Fibroblast of lung (primary cell): Measurements from ENCODE around the gene SPPL3. TPM values are rescaled to one million over a fixed set of nuclear protein-coding genes. Genes with fewer than 3 reads are reported as not detected.

ENCODE experiments used
- DNase-seq, 2 donors: peaks; one replicate each; pipeline versions ENCODE4 v3.0.0 to v3.0.0-alpha.2; 2010; ENCODE audit warnings: low read depth in 2 of 2
- H2AFZ ChIP-seq: 2 replicates; pipeline ENCODE4 v1.5.1; 2012; ENCODE audit warnings: low read length, control low read depth, inconsistent platforms
- H3K27ac ChIP-seq: 2 replicates; pipeline ENCODE4 v1.5.1; 2011; ENCODE audit warnings: low read length, control low read depth; ENCODE audit not compliant: insufficient read depth
- H3K27me3 ChIP-seq: 2 replicates; pipeline ENCODE4 v1.5.1; 2011; ENCODE audit warnings: mild to moderate bottlenecking, low read length; ENCODE audit not compliant: control insufficient read depth, insufficient read depth
- H3K36me3 ChIP-seq: 2 replicates; pipeline ENCODE4 v1.5.1; 2011; ENCODE audit warnings: low read length; ENCODE audit not compliant: control insufficient read depth, insufficient read depth
- H3K4me1 ChIP-seq: 2 replicates; pipeline ENCODE4 v1.5.1; 2011; ENCODE audit warnings: low read length; ENCODE audit not compliant: control insufficient read depth, insufficient read depth; ENCODE audit errors: extremely low read depth
- H3K4me2 ChIP-seq: 2 replicates; pipeline ENCODE4 v1.5.1; 2011; ENCODE audit warnings: low read length, control low read depth; ENCODE audit not compliant: insufficient read depth; ENCODE audit errors: extremely low read depth
- H3K4me3 ChIP-seq, 4 experiments: fragments of 200-600 bp in 1 of 4; sonication (generic) in 1 of 4; replicated peaks in 1 of 4; 2 replicates each; pipeline ENCODE4 v1.5.1; 2011 to 2016; ENCODE audit warnings: low read length in 4 of 4, low read depth in 3 of 4, mild to moderate bottlenecking in 3 of 4, control low read depth in 2 of 4, inconsistent platforms in 1 of 4, mixed read lengths in 1 of 4; ENCODE audit not compliant: insufficient read depth in 1 of 4; ENCODE audit errors: control extremely low read depth in 1 of 4
- H3K79me2 ChIP-seq: 2 replicates; pipeline ENCODE4 v1.5.1; 2012; ENCODE audit warnings: mild to moderate bottlenecking, low read length, inconsistent platforms; ENCODE audit not compliant: control insufficient read depth, insufficient read depth
- H3K9ac ChIP-seq: 2 replicates; pipeline ENCODE4 v1.5.1; 2011; ENCODE audit warnings: mild to moderate bottlenecking, low read length, control low read depth; ENCODE audit not compliant: insufficient read depth
- H3K9me3 ChIP-seq: 2 replicates; pipeline ENCODE4 v1.5.1; 2012; ENCODE audit warnings: low read depth, low read length; ENCODE audit not compliant: control insufficient read depth, insufficient read depth
- H4K20me1 ChIP-seq: 2 replicates; pipeline ENCODE4 v1.5.1; 2011; ENCODE audit warnings: low read length; ENCODE audit not compliant: control insufficient read depth, insufficient read depth; ENCODE audit errors: extremely low read depth
- CTCF ChIP-seq, 2 donors: IDR thresholded peaks in 1 of 2; conservative IDR thresholded peaks in 1 of 2; 1 replicate in 1 of 2; 2 replicates in 1 of 2; pipeline ENCODE4 v1.5.1; 2011 to 2012; ENCODE audit warnings: low read length in 2 of 2, control low read depth in 1 of 2, inconsistent platforms in 1 of 2, low read depth in 1 of 2, mild to moderate bottlenecking in 1 of 2
- EZH2 ChIP-seq: IDR thresholded peaks from 2 replicates; pipeline ENCODE4 v1.5.1; 2012; ENCODE audit warnings: low read length, control low read depth, mild to moderate bottlenecking; ENCODE audit errors: missing control alignments
- polyA plus RNA-seq, 2 donors: library from polyadenylated mRNA; depleted of rRNA in 1 of 2; stranded (reverse) in 1 of 2; unstranded in 1 of 2; fragments of >200 nt; gene quantifications; 2 replicates each; pipeline ENCODE4 v1.2.1, GENCODE V29; 2011 to 2012; ENCODE audit warnings: missing spikeins in 1 of 2
- total RNA-seq: library from RNA; depleted of rRNA; stranded (reverse); fragments of >200 nt; gene quantifications from 2 replicates; pipeline ENCODE4 v1.2.1, GENCODE V29; 2014

SPPL3 gene
- total and polyA plus RNA-seq, 2 donors (not counting 1 experiment from before 2014, with no cell fraction given) = 7.1 to 41.4 TPM

GRCh38 chr12:120813588-120814153 lies 90.5 kb downstream of the SPPL3 start:
- DNase-seq = no peak
- H4K20me1 ChIP-seq = no peaks in the 10 kb centered on the region

GRCh38 chr12:120810021-120810420 lies 94.1 kb downstream of the SPPL3 start:
- Histone ChIP-seq H3K36me3 (no peaks in the 10 kb centered on the region), H3K27ac (no peak overlapping the region), H4K20me1 (no peaks in the 10 kb centered on the region), H3K27me3 (no peaks in the 10 kb centered on the region), H2AFZ (no peak overlapping the region), H3K9ac (no peak overlapping the region), H3K4me2 (no peak overlapping the region), H3K4me3 (no peak overlapping the region), H3K79me2 (no peaks in the 10 kb centered on the region), H3K9me3 (no peaks in the 10 kb centered on the region), H3K4me1 (no peaks in the 10 kb centered on the region)
- TF ChIP-seq CTCF (conservative IDR thresholded peaks at IDR 0.05 in 1 of 2, IDR thresholded peaks at IDR 0.05 in 1 of 2; ENCODE audit: low read depth in 1 of 2, low read length in 2 of 2) = no peak
- no peak for TF ChIP-seq EZH2
- DNase-seq = no peak

More at GRCh38 chr12:120813588-120814153, 90.5 kb downstream of the SPPL3 start:
- H3K27me3 ChIP-seq = no peaks in the 10 kb centered on the region
- H2AFZ ChIP-seq = no peak overlapping the region
- no peaks in the 10 kb centered on the region for H3K4me1 ChIP-seq
- no peaks in the 10 kb centered on the region for H3K9me3 ChIP-seq
- H3K27ac ChIP-seq = no peak overlapping the region
- H3K4me3 ChIP-seq = no peak overlapping the region
- no peak overlapping the region for H3K4me2 ChIP-seq
- H3K79me2 ChIP-seq = no peaks in the 10 kb centered on the region
- H3K36me3 ChIP-seq = no peaks in the 10 kb centered on the region
- no peak overlapping the region for H3K9ac ChIP-seq
- TF ChIP-seq EZH2 (no peak), CTCF (conservative IDR thresholded peaks at IDR 0.05 in 1 of 2, IDR thresholded peaks at IDR 0.05 in 1 of 2; ENCODE audit: low read depth in 1 of 2, low read length in 2 of 2) (no peak)

GRCh38 chr12:120804428-120804827 lies 99.7 kb downstream of the SPPL3 start:
- no peak for DNase-seq
- TF ChIP-seq CTCF (conservative IDR thresholded peaks at IDR 0.05 in 1 of 2, IDR thresholded peaks at IDR 0.05 in 1 of 2; ENCODE audit: low read depth in 1 of 2, low read length in 2 of 2) = no peak
- no peak for TF ChIP-seq EZH2
- Histone ChIP-seq H4K20me1 (no peaks in the 10 kb centered on the region), H3K9ac (no peak overlapping the region), H2AFZ (no peak overlapping the region), H3K27me3 (no peaks in the 10 kb centered on the region), H3K4me2 (no peak overlapping the region), H3K79me2 (no peaks in the 10 kb centered on the region), H3K4me3 (no peak overlapping the region), H3K4me1 (no peaks in the 10 kb centered on the region), H3K36me3 (no peaks in the 10 kb centered on the region), H3K27ac (no peak overlapping the region), H3K9me3 (no peaks in the 10 kb centered on the region)
